Fibroblast of villous mesenchyme (primary cell): Measurements from ENCODE around the gene TMEM151A. TPM values are rescaled to one million over a fixed set of nuclear protein-coding genes. Genes with fewer than 3 reads are reported as not detected.
A peak's percentile ranks its signal among the peaks of the same experiment; 100 is the strongest.

Experiments
- DNase-seq: peaks from one replicate; pipeline ENCODE4 v3.0.0-alpha.2; 2010; ENCODE audit warnings: low read depth
- H3K4me3 ChIP-seq: 2 replicates; pipeline ENCODE4 v1.5.1; 2011; ENCODE audit warnings: low read depth, mild to moderate bottlenecking, low read length
- total RNA-seq: library from RNA; depleted of rRNA; stranded (reverse); fragments of >200 nt; gene quantifications from 2 replicates; pipeline ENCODE4 v1.2.3, GENCODE V29; 2012
- TF ChIP-seq, protein P1 (sequence below): IDR thresholded peaks from 2 replicates; pipeline ENCODE4 v1.5.1; 2012; ENCODE audit warnings: low read depth, mild to moderate bottlenecking, low read length; ENCODE audit not compliant: insufficient read depth

The TMEM151A gene
- total RNA-seq, 1 donor, result under 0.01 TPM

DNA sequence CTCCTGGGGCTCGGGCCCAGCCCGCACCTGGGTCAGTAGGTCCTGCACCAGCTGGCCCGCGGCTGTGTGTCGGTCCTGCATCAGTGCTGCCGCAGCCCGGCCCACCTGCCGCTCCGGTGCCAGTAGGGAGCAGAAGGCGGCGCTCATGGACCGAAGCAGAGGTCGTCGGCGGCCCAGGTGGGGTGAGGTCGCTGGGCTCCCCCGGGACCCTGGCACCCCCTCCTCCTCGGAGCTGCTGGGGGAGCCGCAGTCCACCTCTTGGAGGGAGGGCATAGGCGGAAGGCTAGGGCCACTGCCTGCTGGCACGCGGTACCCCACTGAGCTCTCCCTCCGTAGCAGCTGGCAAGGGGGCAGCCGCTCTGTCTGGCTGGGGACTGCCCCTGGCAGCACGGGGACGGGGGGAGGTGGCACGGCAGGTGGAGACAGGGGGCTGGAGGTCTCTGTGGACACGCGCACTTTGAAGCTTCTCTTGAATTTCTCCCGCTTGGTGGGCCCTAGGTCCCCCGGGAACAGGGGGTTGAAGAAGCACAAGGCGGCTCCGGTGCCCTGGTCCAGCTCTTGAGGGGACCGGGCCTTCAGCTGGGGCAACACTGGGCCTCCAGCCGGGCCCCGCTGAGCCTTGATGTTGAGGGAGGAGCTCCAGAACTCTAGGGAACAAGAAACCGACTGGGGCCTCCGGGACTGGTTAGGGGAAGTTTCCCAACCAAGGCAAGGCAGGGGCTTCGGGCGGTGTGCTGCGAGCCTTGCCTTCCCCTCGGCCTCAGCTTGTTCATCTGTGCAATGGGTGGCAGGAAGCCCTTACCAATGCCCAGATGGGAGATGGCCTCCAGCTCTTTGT is 43.1 kb downstream of the TMEM151A start:
- no peak for DNase-seq
- peak overlapping the region; percentile 67 for H3K4me3 ChIP-seq
- TF ChIP-seq, protein P1, sequence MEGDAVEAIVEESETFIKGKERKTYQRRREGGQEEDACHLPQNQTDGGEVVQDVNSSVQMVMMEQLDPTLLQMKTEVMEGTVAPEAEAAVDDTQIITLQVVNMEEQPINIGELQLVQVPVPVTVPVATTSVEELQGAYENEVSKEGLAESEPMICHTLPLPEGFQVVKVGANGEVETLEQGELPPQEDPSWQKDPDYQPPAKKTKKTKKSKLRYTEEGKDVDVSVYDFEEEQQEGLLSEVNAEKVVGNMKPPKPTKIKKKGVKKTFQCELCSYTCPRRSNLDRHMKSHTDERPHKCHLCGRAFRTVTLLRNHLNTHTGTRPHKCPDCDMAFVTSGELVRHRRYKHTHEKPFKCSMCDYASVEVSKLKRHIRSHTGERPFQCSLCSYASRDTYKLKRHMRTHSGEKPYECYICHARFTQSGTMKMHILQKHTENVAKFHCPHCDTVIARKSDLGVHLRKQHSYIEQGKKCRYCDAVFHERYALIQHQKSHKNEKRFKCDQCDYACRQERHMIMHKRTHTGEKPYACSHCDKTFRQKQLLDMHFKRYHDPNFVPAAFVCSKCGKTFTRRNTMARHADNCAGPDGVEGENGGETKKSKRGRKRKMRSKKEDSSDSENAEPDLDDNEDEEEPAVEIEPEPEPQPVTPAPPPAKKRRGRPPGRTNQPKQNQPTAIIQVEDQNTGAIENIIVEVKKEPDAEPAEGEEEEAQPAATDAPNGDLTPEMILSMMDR, result no peak

DNA sequence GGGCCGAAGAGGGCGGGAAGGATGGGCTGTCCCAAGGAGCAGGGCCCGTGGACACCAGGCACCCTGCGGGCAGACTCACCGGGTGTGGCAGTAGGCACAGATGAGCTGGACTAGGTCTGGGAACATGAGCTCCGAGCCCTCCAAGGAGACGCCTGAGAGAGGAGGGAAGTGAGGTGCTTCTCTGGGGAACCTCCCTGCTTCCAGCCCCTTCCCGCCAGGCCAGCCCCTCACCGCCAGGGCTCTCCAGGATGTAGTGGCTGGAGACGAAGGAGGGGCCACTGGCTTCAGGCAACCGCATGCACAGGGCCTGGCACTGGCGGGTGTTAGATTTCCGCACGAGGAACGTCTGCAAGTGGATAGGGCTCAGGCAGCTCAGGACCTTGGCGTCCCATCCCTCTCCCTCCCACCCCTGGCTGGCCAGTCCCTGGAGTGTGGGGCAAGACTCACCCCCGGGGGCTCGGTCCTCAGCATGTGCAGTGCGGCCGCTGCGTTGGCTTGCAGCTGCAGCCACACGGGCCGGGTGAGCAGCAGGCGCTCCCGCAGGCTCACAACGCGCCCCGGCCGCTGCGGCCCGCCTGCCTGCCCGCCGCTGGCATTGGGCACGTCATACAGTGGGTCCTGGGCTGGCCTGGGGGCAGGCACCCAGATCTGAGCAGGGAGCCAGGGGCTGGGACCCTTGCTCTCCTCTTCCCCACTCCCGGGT is 44.0 kb downstream of the TMEM151A start:
- TF ChIP-seq, protein P1, result peak; percentile 7
- peak overlapping the region; percentile 67 for H3K4me3 ChIP-seq
- DNase-seq, result peak; percentile 72

DNA sequence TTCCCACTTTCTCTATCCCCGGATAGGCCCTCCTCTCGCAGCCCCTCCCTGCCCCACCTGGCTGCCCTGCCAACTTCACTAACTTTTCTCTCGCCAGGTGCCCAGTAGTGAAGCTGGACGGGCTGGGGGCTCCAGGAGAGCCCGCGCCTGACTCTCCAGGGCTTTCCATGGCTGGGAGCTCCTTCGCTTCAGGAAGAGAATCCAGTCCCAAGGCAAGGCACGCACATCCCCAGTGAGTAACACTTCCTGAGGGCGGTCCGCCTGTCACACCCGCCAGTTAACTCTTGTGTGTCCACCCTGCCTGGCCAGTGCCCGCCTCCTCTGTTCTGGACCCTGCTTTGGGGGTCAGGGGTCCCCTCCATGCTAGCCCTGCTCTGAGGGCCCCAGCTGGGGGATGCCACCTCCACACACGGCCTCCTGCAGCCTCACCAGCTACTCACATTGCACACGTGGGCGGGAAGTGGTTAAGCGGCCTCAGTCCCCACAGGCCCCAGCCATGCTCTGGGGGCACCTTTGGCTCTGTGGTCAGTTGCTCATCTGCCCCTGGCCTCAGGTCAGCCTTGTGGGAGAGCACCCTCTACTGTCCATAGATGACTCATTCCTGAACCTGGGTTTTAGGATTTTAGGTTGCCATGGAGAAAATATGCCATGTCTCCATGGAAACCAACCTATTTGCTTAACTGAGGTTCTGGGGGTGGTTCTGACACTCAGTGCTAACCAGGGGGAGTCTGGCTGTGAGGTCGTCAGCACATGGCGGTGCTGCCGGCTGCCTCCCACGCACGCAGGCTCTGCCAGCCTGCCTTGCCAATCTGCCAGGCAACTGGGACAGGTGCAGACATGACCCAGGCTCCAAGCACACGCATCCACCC is 44.8 kb downstream of the TMEM151A start, which contains the start of gene RIN1:
TSS of gene RIN1 (minus strand) at position 201 of the 869 bp plus-strand sequence. CDS start at position 169, 32 bp downstream.
- peak; percentile 97 for DNase-seq
- H3K4me3 ChIP-seq, result peak within 1 kb of the TSS; percentile 67
- TF ChIP-seq, protein P1, result peak; percentile 56

DNA sequence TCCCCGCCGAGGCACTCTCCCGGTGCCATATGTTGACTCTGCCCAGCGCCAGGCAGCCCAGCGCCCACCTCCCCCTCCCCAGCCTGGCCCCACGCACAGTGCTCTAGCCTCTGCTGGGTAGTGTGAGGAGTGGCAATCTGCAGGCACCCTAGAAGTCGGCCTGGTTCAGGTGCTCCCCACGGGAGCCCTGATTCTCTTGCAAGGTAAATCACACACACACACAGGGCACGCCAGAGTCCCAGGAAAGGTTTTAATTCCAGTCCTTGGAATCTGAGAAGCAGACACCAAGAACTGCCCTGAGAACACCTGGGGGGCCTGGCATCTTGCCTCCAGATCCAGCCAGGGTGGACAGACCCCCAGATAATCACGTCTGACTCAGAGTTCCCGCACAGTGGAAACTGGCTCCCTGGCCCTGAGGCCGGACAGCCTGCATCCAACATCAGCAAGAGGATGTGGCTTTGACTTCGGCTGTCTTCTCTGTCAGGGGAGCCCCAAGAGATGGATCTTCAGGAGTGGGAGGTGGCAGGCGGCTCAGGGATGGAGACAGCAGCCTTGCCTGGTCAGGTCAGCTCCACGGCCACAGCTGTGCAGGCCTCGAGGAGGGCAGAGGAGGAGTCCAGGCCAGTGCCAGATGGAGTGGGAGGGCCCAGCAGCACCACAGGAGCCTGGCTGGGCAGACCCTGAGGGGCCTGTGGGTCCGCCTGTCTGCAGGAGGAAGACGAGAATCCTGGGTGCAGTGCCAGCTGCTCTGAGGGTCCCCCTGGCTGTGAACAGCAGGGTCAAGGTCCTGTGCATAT is 45.6 kb downstream of the TMEM151A start:
- DNase-seq, result no peak
- TF ChIP-seq, protein P1, result no peak
- no peak overlapping the region for H3K4me3 ChIP-seq

DNA sequence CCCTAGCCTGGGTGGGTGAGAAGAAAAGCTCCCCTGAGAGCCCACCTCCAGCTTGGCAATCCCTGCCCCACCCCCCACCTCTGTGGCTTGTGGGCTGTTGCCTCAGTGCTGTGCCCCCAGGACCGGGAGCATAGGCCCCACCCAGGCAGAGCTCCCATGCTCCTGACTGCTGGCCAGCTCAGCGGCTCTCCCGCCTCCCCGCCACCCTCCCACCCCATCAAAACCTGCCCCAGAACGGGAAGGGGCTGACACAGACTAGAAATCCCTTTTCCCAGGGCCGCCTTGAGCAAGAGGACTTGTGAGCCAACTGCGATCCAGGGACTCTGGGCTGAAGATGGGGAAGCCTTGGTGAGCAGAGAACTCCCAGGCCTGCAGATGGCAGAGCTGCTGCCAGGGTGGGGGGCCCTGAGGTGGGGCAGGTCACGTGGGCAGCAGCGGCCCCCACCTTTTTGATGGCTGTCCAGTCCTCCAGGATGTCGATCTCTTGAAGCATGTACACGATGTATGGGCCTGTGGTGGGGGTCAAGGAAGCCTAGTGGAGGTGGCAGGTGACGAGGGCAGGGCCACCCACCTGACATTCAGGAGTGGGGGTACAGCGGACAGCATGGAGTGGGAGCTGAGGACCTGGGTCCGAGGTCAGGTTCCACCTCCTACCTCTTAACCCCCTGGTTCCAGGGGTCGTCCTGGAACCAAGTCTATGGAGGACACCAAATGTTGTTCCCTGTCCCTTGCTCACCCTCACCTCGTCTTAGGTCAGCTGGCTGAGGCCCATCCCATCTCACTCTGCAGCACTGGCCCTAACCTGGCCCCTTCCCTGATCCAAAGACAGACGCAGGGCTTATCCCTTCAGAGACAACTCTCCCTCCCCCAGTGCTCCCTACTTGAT is 46.8 kb downstream of the TMEM151A start:
- no peak for DNase-seq
- no peak overlapping the region for H3K4me3 ChIP-seq
- TF ChIP-seq, protein P1, result no peak
